Endothelial cell of umbilical vein (primary cell): ENCODE data around the gene SPSB2. TPM values are rescaled to one million over a fixed set of nuclear protein-coding genes. Genes with fewer than 3 reads are reported as not detected.

Experiments used
- BruUV-seq: library from RNA; stranded (reverse); fragments of 400-500 nt; replicated peaks from 2 replicates; lab custom pipeline; 2021; lab: Mats Ljungman, UMichigan
- CTCF ChIA-PET: fragments of 300-600, 350-600 bp; sonication (Branson Sonifier 250); formaldehyde crosslinking; loops from one replicate; lab custom pipeline; 2021; ENCODE audit warnings: antibody characterized with exemption, inconsistent platforms; lab: Charles Lee
- POLR2A ChIA-PET: fragments of 300-600, 350-600 bp; sonication (Branson Sonifier 250); formaldehyde crosslinking; loops from one replicate; lab custom pipeline; 2021; ENCODE audit warnings: antibody characterized with exemption, inconsistent platforms; lab: Charles Lee
- DNase-seq: peaks from one replicate; pipeline ENCODE4 v3.0.0-alpha.2; 2011; ENCODE audit warnings: low read depth, low spot score
- FAIRE-seq: peaks from 2 replicates; lab custom pipeline; 2011; peaks lifted over from hg19 to GRCh38; lab: Jason Lieb, UNC
- H2AFZ ChIP-seq: 2 replicates; pipeline ENCODE4 v1.6.0; 2012; ENCODE audit warnings: low read depth, low read length, control low read depth, inconsistent platforms
- H3K27ac ChIP-seq: 2 replicates; pipeline ENCODE4 v1.5.1; 2011; ENCODE audit warnings: low read depth, mild to moderate bottlenecking, control low read depth, low read length, moderate library complexity; ENCODE audit not compliant: insufficient read depth
- H3K27me3 ChIP-seq, 2 experiments: 2 replicates each; pipeline versions ENCODE4 v1.6.0 to v1.6.1; 2011; ENCODE audit warnings: low read length in 2 of 2, mixed read lengths in 1 of 2; ENCODE audit not compliant: control insufficient read depth in 2 of 2, insufficient read depth in 2 of 2
- H3K36me3 ChIP-seq, 2 experiments: 2 replicates in 1 of 2; 3 replicates in 1 of 2; pipeline ENCODE4 v1.5.1; 2011; ENCODE audit warnings: low read length in 2 of 2, mild to moderate bottlenecking in 1 of 2, moderate library complexity in 1 of 2; ENCODE audit not compliant: control insufficient read depth in 2 of 2, insufficient read depth in 2 of 2; ENCODE audit errors: extremely low read depth in 1 of 2
- H3K4me1 ChIP-seq: 3 replicates; pipeline ENCODE4 v1.5.1; 2011; ENCODE audit warnings: mild to moderate bottlenecking, low read length; ENCODE audit not compliant: control insufficient read depth, insufficient read depth; ENCODE audit errors: extremely low read depth
- H3K4me2 ChIP-seq: 2 replicates; pipeline ENCODE4 v1.6.1; 2011; ENCODE audit warnings: low read length, control low read depth, mixed read lengths; ENCODE audit not compliant: insufficient read depth
- H3K4me3 ChIP-seq, 3 experiments: fragments of 200-600 bp in 1 of 3; sonication (generic), shearing (Covaris generic) in 1 of 3; replicated peaks in 1 of 3; 2 replicates each; pipeline ENCODE4 v1.5.1; 2011 to 2016; ENCODE audit warnings: control low read depth in 3 of 3, low read length in 3 of 3, mild to moderate bottlenecking in 2 of 3, inconsistent platforms in 1 of 3, low read depth in 1 of 3, moderate library complexity in 1 of 3; ENCODE audit not compliant: insufficient read depth in 1 of 3
- H3K79me2 ChIP-seq: 2 replicates; pipeline ENCODE4 v1.6.0; 2012; ENCODE audit warnings: low read length, inconsistent platforms; ENCODE audit not compliant: control insufficient read depth, insufficient read depth
- H3K9ac ChIP-seq: replicated peaks from 2 replicates; pipeline ENCODE3; 2011; ENCODE audit warnings: low read length, control low read depth; ENCODE audit not compliant: insufficient read depth; ENCODE audit errors: extremely low read depth
- H3K9me1 ChIP-seq: replicated peaks from 3 replicates; pipeline ENCODE4 v1.6.0; 2011; ENCODE audit warnings: mild to moderate bottlenecking, low read length; ENCODE audit not compliant: control insufficient read depth, insufficient read depth; ENCODE audit errors: extremely low read depth
- H3K9me3 ChIP-seq: replicated peaks from 2 replicates; pipeline ENCODE4 v1.5.1; 2012; ENCODE audit warnings: low read length, inconsistent platforms; ENCODE audit not compliant: control insufficient read depth, insufficient read depth
- H4K20me1 ChIP-seq: replicated peaks from 2 replicates; pipeline ENCODE3; 2011; ENCODE audit warnings: mild to moderate bottlenecking, low read length; ENCODE audit not compliant: control insufficient read depth, insufficient read depth; ENCODE audit errors: extremely low read depth
- EZH2 ChIP-seq: IDR thresholded peaks from 2 replicates; pipeline ENCODE4 v1.6.1; 2012; ENCODE audit warnings: borderline replicate concordance, low read depth, mild to moderate bottlenecking, moderate library complexity, low read length, inconsistent platforms; ENCODE audit not compliant: severe bottlenecking
- FOS ChIP-seq: IDR thresholded peaks from 2 replicates; pipeline ENCODE4 v1.6.1; 2011; ENCODE audit warnings: mild to moderate bottlenecking, low read length, moderate library complexity, borderline replicate concordance; ENCODE audit not compliant: insufficient read depth
- GATA2 ChIP-seq: IDR thresholded peaks from 2 replicates; pipeline ENCODE4 v1.7.0; 2011; ENCODE audit warnings: low read depth, mild to moderate bottlenecking, moderate library complexity, mixed read lengths, low read length; ENCODE audit not compliant: insufficient read length, insufficient read depth
- JUN ChIP-seq: IDR thresholded peaks from 2 replicates; pipeline ENCODE4 v1.6.1; 2011; ENCODE audit warnings: borderline replicate concordance, low read depth; ENCODE audit not compliant: insufficient read length, insufficient read depth
- MYC ChIP-seq: IDR thresholded peaks from one replicate; pipeline ENCODE4 v1.6.1; 2011; ENCODE audit warnings: mild to moderate bottlenecking, low read depth, low read length
- POLR2A ChIP-seq: IDR thresholded peaks from 2 replicates; pipeline ENCODE4 v1.6.1; 2012; ENCODE audit warnings: low read depth, mild to moderate bottlenecking, control low read depth, low read length
- POLR2AphosphoS5 ChIP-seq: IDR thresholded peaks from 2 replicates; pipeline ENCODE4 v1.6.1; 2012; ENCODE audit warnings: low read depth, mild to moderate bottlenecking, control low read depth, low read length, moderate library complexity; ENCODE audit not compliant: insufficient read depth
- dilution Hi-C: fragments of 300-500 bp; cut with MboI; formaldehyde crosslinking; loops from one replicate; pipeline ENCODE4 v1.15.0; 2019; ENCODE audit warnings: low sequenced_read_pairs; ENCODE audit not compliant: extremely low pct_ligation_motif_present
- intact Hi-C: fragments of 100-400 bp; cut with micrococcal nuclease; formaldehyde crosslinking; loops from one replicate; pipeline ENCODE4 v1.10.0; 2022
- polyA plus RNA-seq, 4 experiments: library from polyadenylated mRNA; depleted of rRNA in 3 of 4; stranded (reverse) in 3 of 4; unstranded in 1 of 4; fragments of >200 nt; gene quantifications; 2 replicates each; pipeline versions ENCODE4 v1.2.1 to v1.2.3, GENCODE V29; 2011 to 2012; ENCODE audit warnings: missing spikeins in 1 of 4
- total RNA-seq: library from RNA; stranded (reverse); gene quantifications from 2 replicates; pipeline ENCODE4 v1.2.3, GENCODE V29; 2021
- TF ChIP-seq, protein P1 (sequence below): IDR thresholded peaks from 2 replicates; pipeline ENCODE4 v1.6.1; 2011; ENCODE audit not compliant: insufficient read depth, insufficient read length
- TF ChIP-seq, protein P2 (sequence below), 2 donors: IDR thresholded peaks; 1 replicate in 1 of 2; 2 replicates in 1 of 2; pipeline ENCODE4 v1.5.1; 2011; ENCODE audit warnings: low read length in 2 of 2, mild to moderate bottlenecking in 2 of 2, moderate library complexity in 2 of 2, control low read depth in 1 of 2, inconsistent platforms in 1 of 2, low read depth in 1 of 2; ENCODE audit not compliant: insufficient read depth in 1 of 2; ENCODE audit errors: extremely low read depth in 1 of 2

Gene SPSB2
- total and polyA plus RNA-seq, 2 donors (not counting 3 experiments of a cell fraction or from before 2014, with no cell fraction given), result 3.8 to 6.9 TPM

DNA sequence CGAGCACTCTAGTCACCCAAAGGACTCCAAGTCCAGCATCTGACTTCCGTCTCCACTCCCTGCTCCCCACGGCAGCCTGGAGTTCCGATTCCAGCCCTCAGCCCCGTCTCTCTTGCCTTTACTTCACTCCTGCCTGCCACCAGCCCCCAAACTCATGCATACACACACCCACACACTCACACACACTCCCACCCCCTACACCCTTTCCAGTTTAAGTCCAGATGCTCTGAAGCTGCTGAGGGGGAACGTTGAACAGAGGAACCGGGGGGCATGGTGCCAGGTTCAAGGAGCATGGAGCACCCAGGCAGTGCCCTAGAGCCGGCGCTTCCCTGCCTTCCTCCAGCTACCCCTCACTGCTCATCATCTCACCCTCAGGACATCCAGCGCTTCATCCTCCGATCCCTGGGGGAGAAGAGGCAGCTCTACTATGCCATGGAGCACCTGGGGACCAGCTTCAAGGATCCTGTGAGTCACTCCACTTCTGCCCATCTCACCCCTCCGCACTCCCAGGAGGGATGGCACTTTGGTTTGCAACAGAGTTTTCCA is 41.6 kb downstream of the SPSB2 start:
- POLR2A ChIA-PET, result no interaction called here
- no peak overlapping the region for H3K4me2 ChIP-seq
- no peak overlapping the region for H3K27ac ChIP-seq
- BruUV-seq, result no TSS peak
- no peaks in the 10 kb centered on the region for H3K9me1 ChIP-seq
- DNase-seq (no peak), FAIRE-seq (no peak)
- CTCF ChIA-PET, result interaction anchor here (12.0 kb wide), 1 partner anchor 78 kb away, joined by 148 read pairs; the partner anchor contains the start of gene MLF2
- H3K4me1 ChIP-seq, result peaks cover 13% of the 10 kb centered on the region
- H3K79me2 ChIP-seq, result peaks cover 25% of the 10 kb centered on the region
- H3K36me3 ChIP-seq, result peaks cover 0 to 21% of the 10 kb centered on the region in 2 experiments
- H3K9ac ChIP-seq, result no peak overlapping the region
- no peak overlapping the region for H2AFZ ChIP-seq
- no peak for TF ChIP-seq MYC
- TF ChIP-seq, protein P1, sequence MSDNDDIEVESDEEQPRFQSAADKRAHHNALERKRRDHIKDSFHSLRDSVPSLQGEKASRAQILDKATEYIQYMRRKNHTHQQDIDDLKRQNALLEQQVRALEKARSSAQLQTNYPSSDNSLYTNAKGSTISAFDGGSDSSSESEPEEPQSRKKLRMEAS, result no peak
- TF ChIP-seq, protein P2, sequence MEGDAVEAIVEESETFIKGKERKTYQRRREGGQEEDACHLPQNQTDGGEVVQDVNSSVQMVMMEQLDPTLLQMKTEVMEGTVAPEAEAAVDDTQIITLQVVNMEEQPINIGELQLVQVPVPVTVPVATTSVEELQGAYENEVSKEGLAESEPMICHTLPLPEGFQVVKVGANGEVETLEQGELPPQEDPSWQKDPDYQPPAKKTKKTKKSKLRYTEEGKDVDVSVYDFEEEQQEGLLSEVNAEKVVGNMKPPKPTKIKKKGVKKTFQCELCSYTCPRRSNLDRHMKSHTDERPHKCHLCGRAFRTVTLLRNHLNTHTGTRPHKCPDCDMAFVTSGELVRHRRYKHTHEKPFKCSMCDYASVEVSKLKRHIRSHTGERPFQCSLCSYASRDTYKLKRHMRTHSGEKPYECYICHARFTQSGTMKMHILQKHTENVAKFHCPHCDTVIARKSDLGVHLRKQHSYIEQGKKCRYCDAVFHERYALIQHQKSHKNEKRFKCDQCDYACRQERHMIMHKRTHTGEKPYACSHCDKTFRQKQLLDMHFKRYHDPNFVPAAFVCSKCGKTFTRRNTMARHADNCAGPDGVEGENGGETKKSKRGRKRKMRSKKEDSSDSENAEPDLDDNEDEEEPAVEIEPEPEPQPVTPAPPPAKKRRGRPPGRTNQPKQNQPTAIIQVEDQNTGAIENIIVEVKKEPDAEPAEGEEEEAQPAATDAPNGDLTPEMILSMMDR (IDR thresholded peaks at IDR 0.05; ENCODE audit: extremely low read depth in 1 of 2, insufficient read depth in 1 of 2, low read depth in 1 of 2, low read length in 2 of 2), result no peak
- dilution Hi-C loops, result no loop called here
- no peaks in the 10 kb centered on the region for H3K9me3 ChIP-seq
- H4K20me1 ChIP-seq, result no peaks in the 10 kb centered on the region
- H3K27me3 ChIP-seq, result no peaks in the 10 kb centered on the region
- intact Hi-C loops, result no loop called here
- no peak overlapping the region for H3K4me3 ChIP-seq

DNA sequence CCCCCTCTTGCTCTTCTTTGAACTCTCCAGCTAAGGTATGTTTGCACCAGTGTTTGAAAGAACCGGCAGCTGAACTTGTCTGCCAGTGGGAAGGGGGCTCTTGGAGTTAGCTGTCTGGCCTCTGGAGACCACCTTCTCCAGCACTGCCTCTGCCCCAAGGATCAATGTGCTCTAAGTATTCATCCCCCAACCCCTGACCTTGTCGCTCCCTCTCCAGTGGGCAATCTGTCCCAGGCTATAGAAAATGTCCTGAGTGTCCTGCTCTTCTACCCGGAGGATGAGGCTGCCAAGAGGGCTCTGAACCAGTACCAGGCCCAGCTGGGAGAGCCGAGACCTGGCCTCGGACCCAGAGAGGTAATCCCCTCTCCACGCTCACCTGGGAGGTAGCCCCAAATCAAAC is 42.1 kb downstream of the SPSB2 start:
- Histone ChIP-seq H3K9me3 (no peaks in the 10 kb centered on the region), H3K4me2 (no peak overlapping the region), H3K9me1 (no peaks in the 10 kb centered on the region), H3K79me2 (peaks cover 25% of the 10 kb centered on the region), H3K27ac (no peak overlapping the region), H3K4me1 (peaks cover 13% of the 10 kb centered on the region), H3K27me3 (no peaks in the 10 kb centered on the region), H3K4me3 (no peak overlapping the region), H3K9ac (no peak overlapping the region), H4K20me1 (no peaks in the 10 kb centered on the region), H2AFZ (no peak overlapping the region), H3K36me3 (peaks cover 0 to 18% of the 10 kb centered on the region in 2 experiments)
- ChIA-PET POLR2A (no interaction called here), CTCF (interaction anchor here (1.3 to 12.0 kb wide), 2 partner anchors 18 to 78 kb away, joined by 3 to 148 read pairs; partner anchors contain the start of gene MLF2)
- no TSS peak for BruUV-seq
- FAIRE-seq (no peak), DNase-seq (no peak)
- intact Hi-C loops, result no loop called here
- dilution Hi-C loops, result no loop called here
- TF ChIP-seq FOS (no peak), POLR2A (no peak), MYC (no peak), POLR2AphosphoS5 (no peak), GATA2 (no peak), JUN (no peak), EZH2 (no peak)
- TF ChIP-seq, protein P2 (IDR thresholded peaks at IDR 0.05; ENCODE audit: extremely low read depth in 1 of 2, insufficient read depth in 1 of 2, low read depth in 1 of 2, low read length in 2 of 2), result no peak
- TF ChIP-seq, protein P1, result no peak
